Epithelial cell of esophagus (primary cell): Measurements from ENCODE around the gene SIRPA.

Experiments
- DNase-seq: peaks from one replicate; pipeline ENCODE4 v3.0.0; 2010; ENCODE audit warnings: low read depth
- H3K4me3 ChIP-seq: 2 replicates; pipeline ENCODE4 v1.5.1; 2011; ENCODE audit warnings: mild to moderate bottlenecking, low read length, control low read depth
- CTCF ChIP-seq: IDR thresholded peaks from 2 replicates; pipeline ENCODE4 v1.5.1; 2011; ENCODE audit warnings: low read depth, mild to moderate bottlenecking, low read length, control low read depth, inconsistent platforms; ENCODE audit not compliant: insufficient read depth; ENCODE audit errors: missing control alignments

Gene SIRPA

DNA sequence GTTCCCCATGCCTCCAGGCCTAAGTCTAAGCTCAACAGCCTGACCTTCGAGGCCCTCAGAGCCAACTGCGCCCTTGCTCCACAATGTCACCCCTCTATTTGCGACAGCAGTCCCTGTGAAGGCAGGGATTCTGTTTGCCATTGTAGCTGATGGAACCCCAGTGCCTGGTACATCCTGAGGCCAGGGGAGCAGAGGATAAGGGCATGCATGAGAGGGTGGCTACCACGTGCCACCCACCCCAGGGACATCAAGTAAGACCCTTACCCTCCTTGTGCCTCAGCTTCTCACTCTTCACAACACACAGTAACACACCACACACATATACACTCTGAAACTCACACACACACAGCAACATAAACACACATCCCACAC, 20.0 kb upstream of the SIRPA start:
- TF ChIP-seq CTCF: no peak
- no peak overlapping the region for H3K4me3 ChIP-seq
- DNase-seq: no peak

DNA sequence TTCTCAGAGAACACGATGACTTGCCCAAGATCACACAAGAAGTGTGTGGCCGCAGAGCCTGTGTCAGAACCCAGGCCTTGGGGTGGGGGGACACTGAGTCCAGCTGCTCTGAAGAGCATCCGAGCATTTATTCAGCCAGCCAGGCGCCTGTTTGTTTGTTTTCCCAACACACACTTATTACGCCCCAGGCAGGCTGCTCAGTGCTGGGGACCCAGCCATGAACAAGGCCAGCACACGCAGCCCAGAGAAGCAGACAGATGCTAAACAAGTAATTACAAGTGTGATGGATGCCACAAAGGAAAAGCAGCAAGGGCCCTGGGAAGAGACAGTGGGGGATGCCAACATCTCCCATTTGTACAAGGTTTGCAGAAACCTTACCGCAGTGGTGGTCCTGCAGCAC, 19.4 kb upstream of the SIRPA start:
- DNase-seq: peak; percentile 61
- H3K4me3 ChIP-seq: no peak overlapping the region
- no peak for TF ChIP-seq CTCF

GRCh38 chr20:1876217-1876921, 18.8 kb upstream of the SIRPA start:
- peak; percentile 72 for DNase-seq
- TF ChIP-seq CTCF: no peak
- no peak overlapping the region for H3K4me3 ChIP-seq

DNA sequence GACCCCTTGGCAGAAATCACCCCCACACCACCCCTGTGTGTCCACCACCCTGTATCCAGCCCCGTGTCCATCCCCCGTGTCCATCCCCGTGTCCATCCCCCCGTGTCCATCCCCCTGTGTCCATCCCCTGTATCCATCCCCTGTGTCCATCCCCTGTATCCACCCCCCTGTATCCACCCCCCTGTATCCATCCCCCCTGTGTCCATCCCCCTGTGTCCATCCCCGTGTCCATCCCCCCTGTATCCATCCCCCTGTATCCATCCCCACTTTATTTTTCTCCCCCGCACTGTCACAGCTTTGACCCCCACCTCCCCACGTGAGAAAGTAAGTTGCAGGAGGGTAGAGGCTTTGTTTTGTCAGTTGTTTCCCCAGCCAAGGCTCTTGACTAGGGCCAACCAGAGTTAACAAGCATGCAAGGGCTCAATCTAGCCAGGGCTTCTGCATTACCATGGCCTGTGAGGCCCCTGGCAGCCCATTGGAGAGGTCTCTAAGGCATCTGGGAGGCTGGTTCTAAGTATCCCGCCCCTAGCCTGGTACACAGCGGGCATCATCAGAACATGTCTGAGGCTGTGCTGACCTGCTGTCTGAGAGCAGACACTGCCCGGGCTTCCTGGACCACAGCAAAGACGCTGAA, 18.1 kb upstream of the SIRPA start:
- TF ChIP-seq CTCF: no peak
- DNase-seq: peak; percentile 60
- H3K4me3 ChIP-seq: no peak overlapping the region

DNA sequence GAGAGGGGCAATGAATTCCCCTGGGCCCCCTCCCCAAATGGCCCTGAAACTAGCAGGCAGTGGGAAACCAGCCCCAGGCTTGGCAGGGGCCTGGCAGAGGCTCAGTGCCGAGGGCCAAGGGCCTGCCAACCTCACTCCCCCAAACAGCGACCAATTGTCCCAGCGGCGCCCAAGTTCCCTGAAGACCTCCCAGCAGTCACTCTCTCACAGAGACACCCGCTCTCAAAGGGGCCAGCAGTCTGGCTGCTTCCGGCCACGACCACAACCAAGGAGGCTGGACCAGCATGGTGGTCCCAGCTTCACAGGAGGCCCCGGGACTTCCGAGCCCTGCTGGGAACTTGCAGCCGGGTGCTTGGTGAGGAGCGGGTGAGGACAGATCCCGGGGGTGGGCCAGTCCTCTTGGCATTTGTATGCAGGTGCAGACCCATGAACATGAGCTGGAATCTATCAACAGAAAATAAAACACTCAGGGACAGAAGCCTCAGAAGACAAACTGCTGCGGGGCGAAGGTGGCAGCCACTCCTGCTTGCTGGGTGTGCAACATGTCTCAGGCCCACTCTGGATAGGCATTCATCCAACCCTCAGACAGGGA, 17.5 kb upstream of the SIRPA start:
- no peak for DNase-seq
- H3K4me3 ChIP-seq: no peak overlapping the region
- TF ChIP-seq CTCF: no peak

DNA sequence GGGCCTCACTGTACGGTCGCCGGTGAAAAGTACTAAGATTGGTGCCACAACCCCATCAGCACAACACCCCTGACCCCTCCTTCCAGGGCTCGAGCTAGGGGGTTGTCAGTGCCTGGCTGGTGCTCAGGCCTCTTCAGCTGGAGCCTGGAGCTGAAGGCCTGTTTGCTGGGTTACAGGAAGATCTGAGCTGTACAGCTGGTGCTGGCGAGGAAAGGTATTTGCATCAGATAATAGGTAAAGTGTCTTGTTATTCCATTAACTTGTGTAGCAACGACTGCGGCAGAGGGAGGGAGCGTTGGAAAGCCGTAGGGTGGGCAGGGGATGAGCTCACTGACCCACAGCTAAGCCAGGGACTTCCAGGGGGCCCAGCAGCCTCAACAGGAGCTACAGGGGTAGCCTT, 15.8 kb upstream of the SIRPA start:
- no peak for TF ChIP-seq CTCF
- H3K4me3 ChIP-seq: no peak overlapping the region
- DNase-seq: no peak

GRCh38 chr20:1879934-1880333, 15.3 kb upstream of the SIRPA start:
- no peak for TF ChIP-seq CTCF
- H3K4me3 ChIP-seq: no peak overlapping the region
- no peak for DNase-seq
